H9 (cell line): Measurements from ENCODE around the gene SRD5A3. TPM values are rescaled to one million over a fixed set of nuclear protein-coding genes. Genes with fewer than 3 reads are reported as not detected.

Experiments
- DNase-seq: peaks from one replicate; pipeline ENCODE4 v3.0.0-alpha.2; 2017
- H2AFZ ChIP-seq: one replicate; pipeline ENCODE4 v1.6.1; 2013; ENCODE audit warnings: mild to moderate bottlenecking, low read length, control low read depth, moderate library complexity
- H2AK5ac ChIP-seq: 2 replicates; pipeline ENCODE4 v1.6.1; 2013; ENCODE audit warnings: low read length, control low read depth, mixed read lengths; ENCODE audit not compliant: insufficient read length
- H2BK120ac ChIP-seq: one replicate; pipeline ENCODE4 v1.6.1; 2013; ENCODE audit warnings: low read depth, mild to moderate bottlenecking, low read length, control low read depth, inconsistent platforms; ENCODE audit not compliant: poor library complexity, severe bottlenecking
- H2BK12ac ChIP-seq: 2 replicates; pipeline ENCODE4 v1.6.1; 2013; ENCODE audit warnings: low read length, control low read depth, mixed read lengths, low read depth; ENCODE audit not compliant: insufficient read length
- H2BK15ac ChIP-seq: 2 replicates; pipeline ENCODE4 v1.6.1; 2013; ENCODE audit warnings: low read depth, low read length, control low read depth
- H2BK20ac ChIP-seq: one replicate; pipeline ENCODE4 v1.6.1; 2013; ENCODE audit warnings: low read depth, mild to moderate bottlenecking, low read length, control low read depth, inconsistent platforms; ENCODE audit not compliant: poor library complexity, severe bottlenecking
- H2BK5ac ChIP-seq: 2 replicates; pipeline ENCODE4 v1.6.1; 2013; ENCODE audit warnings: low read length, control low read depth, mixed read lengths; ENCODE audit not compliant: insufficient read length
- H3K14ac ChIP-seq: 2 replicates; pipeline ENCODE4 v1.6.1; 2013; ENCODE audit warnings: low read length, control low read depth; ENCODE audit not compliant: insufficient read depth
- H3K18ac ChIP-seq: 2 replicates; pipeline ENCODE4 v1.6.1; 2013; ENCODE audit warnings: low read depth, mild to moderate bottlenecking, mixed read lengths, low read length, control low read depth; ENCODE audit not compliant: insufficient read length
- H3K23ac ChIP-seq: 2 replicates; pipeline ENCODE4 v1.6.1; 2013; ENCODE audit warnings: low read length, control low read depth, mixed read lengths, low read depth; ENCODE audit not compliant: insufficient read length
- H3K23me2 ChIP-seq: 2 replicates; pipeline ENCODE4 v1.6.1; 2013; ENCODE audit warnings: low read depth, mild to moderate bottlenecking, mixed read lengths, low read length, control low read depth; ENCODE audit not compliant: insufficient read length, poor library complexity, severe bottlenecking
- H3K27ac ChIP-seq: 2 replicates; pipeline ENCODE4 v1.5.1; 2013; ENCODE audit warnings: low read length, control low read depth, mixed read lengths, low read depth; ENCODE audit not compliant: insufficient read length
- H3K27me3 ChIP-seq: 2 replicates; pipeline ENCODE4 v1.6.1; 2013; ENCODE audit warnings: low read length, control low read depth, inconsistent platforms; ENCODE audit not compliant: insufficient read depth
- H3K4ac ChIP-seq: 2 replicates; pipeline ENCODE4 v1.6.1; 2013; ENCODE audit warnings: low read depth, mild to moderate bottlenecking, control low read depth, inconsistent platforms, low read length, moderate library complexity
- H3K4me1 ChIP-seq: 2 replicates; pipeline ENCODE4 v1.6.1; 2013; ENCODE audit warnings: low read length, control low read depth, inconsistent platforms; ENCODE audit not compliant: insufficient read depth
- H3K4me2 ChIP-seq: 2 replicates; pipeline ENCODE4 v1.6.1; 2013; ENCODE audit warnings: low read length, control low read depth, mixed read lengths; ENCODE audit not compliant: insufficient read length, insufficient read depth
- H3K56ac ChIP-seq: 2 replicates; pipeline ENCODE4 v1.6.1; 2013; ENCODE audit warnings: low read depth, mild to moderate bottlenecking, mixed read lengths, low read length, control low read depth; ENCODE audit not compliant: insufficient read length
- H3K79me1 ChIP-seq: 2 replicates; pipeline ENCODE4 v1.6.1; 2013; ENCODE audit warnings: low read depth, mild to moderate bottlenecking, moderate library complexity, low read length, control low read depth, inconsistent platforms; ENCODE audit not compliant: insufficient read depth, poor library complexity, severe bottlenecking
- H3K79me2 ChIP-seq: 2 replicates; pipeline ENCODE4 v1.6.1; 2013; ENCODE audit warnings: low read length, control low read depth, inconsistent platforms; ENCODE audit not compliant: insufficient read depth
- H3K9ac ChIP-seq: 2 replicates; pipeline ENCODE4 v1.6.1; 2013; ENCODE audit warnings: low read length, control low read depth, mixed read lengths; ENCODE audit not compliant: insufficient read length; ENCODE audit errors: extremely low read depth
- H3K9me3 ChIP-seq: one replicate; pipeline ENCODE4 v1.6.1; 2013; ENCODE audit warnings: low read depth, low read length, inconsistent platforms; ENCODE audit not compliant: control insufficient read depth
- H3T11ph ChIP-seq: one replicate; pipeline ENCODE4 v1.6.1; 2013; ENCODE audit warnings: mild to moderate bottlenecking, low read length, control low read depth, inconsistent platforms
- H4K20me1 ChIP-seq: one replicate; pipeline ENCODE4 v1.6.1; 2013; ENCODE audit not compliant: control insufficient read depth, insufficient read length, insufficient read depth
- H4K5ac ChIP-seq: 2 replicates; pipeline ENCODE4 v1.6.1; 2013; ENCODE audit warnings: low read depth, mild to moderate bottlenecking, mixed read lengths, low read length, control low read depth; ENCODE audit not compliant: insufficient read length
- H4K8ac ChIP-seq: replicated peaks from 2 replicates; pipeline ENCODE4 v1.6.1; 2013; ENCODE audit warnings: low read length, control low read depth, mixed read lengths, low read depth; ENCODE audit not compliant: insufficient read length
- H4K91ac ChIP-seq: 2 replicates; pipeline ENCODE4 v1.6.1; 2013; ENCODE audit warnings: low read depth, mild to moderate bottlenecking, moderate library complexity, mixed read lengths, low read length, control low read depth; ENCODE audit not compliant: insufficient read length
- H3K27ac Mint-ChIP-seq, 3 experiments: 2 replicates in 2 of 3; 3 replicates in 1 of 3; pipeline ENCODE4 v1.8.0; 2020 to 2021; ENCODE audit warnings: mixed read lengths in 3 of 3, mild to moderate bottlenecking in 1 of 3, moderate library complexity in 1 of 3
- H3K27me3 Mint-ChIP-seq: 2 replicates; pipeline ENCODE4 v1.8.0; 2021; ENCODE audit warnings: low read depth, mild to moderate bottlenecking, moderate library complexity, mixed read lengths
- H3K36me3 Mint-ChIP-seq, 3 experiments: 2 replicates in 2 of 3; 3 replicates in 1 of 3; pipeline ENCODE4 v1.8.0; 2020 to 2021; ENCODE audit warnings: low read depth in 3 of 3, mixed read lengths in 3 of 3; ENCODE audit not compliant: insufficient read depth in 1 of 3
- H3K4me1 Mint-ChIP-seq, 2 experiments: 2 replicates each; pipeline ENCODE4 v1.8.0; 2020; ENCODE audit warnings: mixed read lengths in 2 of 2
- H3K4me3 Mint-ChIP-seq, 2 experiments: 2 replicates in 1 of 2; 3 replicates in 1 of 2; pipeline ENCODE4 v1.8.0; 2020 to 2021; ENCODE audit warnings: mild to moderate bottlenecking in 2 of 2, mixed read lengths in 2 of 2, moderate library complexity in 1 of 2
- H3K9me3 Mint-ChIP-seq, 2 experiments: 2 replicates in 1 of 2; 3 replicates in 1 of 2; pipeline ENCODE4 v1.8.0; 2020; ENCODE audit warnings: mild to moderate bottlenecking in 2 of 2, mixed read lengths in 2 of 2, moderate library complexity in 1 of 2
- CTCF ChIP-seq: fragments of 200-600 bp; sonication (generic); conservative IDR thresholded peaks from 3 replicates; pipeline ENCODE4 v1.8.0; 2021; ENCODE audit warnings: antibody characterized with exemption, mild to moderate bottlenecking
- WGBS: extraction: QIAGEN DNeasy Blood & Tissue Kit; methylation state at CpG from one replicate; pipeline ENCODE4 v1.1.7; 2013; ENCODE audit warnings: missing lambda C conversion rate, low lambda C conversion rate, mixed read lengths; ENCODE audit not compliant: insufficient read length; ENCODE audit errors: extremely low coverage; 5-methylcytosine and 5-hydroxymethylcytosine counted together
- total RNA-seq: library from RNA; stranded (reverse); gene quantifications from 2 replicates; pipeline ENCODE4 v1.2.1, GENCODE V29; 2021

Gene SRD5A3
- total RNA-seq, 1 experiment from 2014 or later = 35.0 TPM

GRCh38 chr4:55416176-55416575 lies 70.1 kb downstream of the SRD5A3 start:
- Histone ChIP-seq H3K4me1 (no peaks in the 10 kb centered on the region), H4K5ac (no peak overlapping the region), H3K79me2 (0 out of 2 replicates have a peak, but pooled peaks cover 2% of the 10 kb centered on the region), H2BK12ac (no peak overlapping the region), H3K23me2 (no peaks in the 10 kb centered on the region), H3K9me3 (no peaks in the 10 kb centered on the region), H3K56ac (no peak overlapping the region), H3K27ac (no peak overlapping the region), H3K23ac (no peak overlapping the region), H2BK120ac (no peak overlapping the region), H2BK15ac (no peak overlapping the region), H3K18ac (no peak overlapping the region), H3K4me2 (no peak overlapping the region), H2BK5ac (no peak overlapping the region), H3K14ac (no peak overlapping the region), H2BK20ac (no peak overlapping the region), H3K9ac (no peak overlapping the region), H3K4ac (no peak overlapping the region), H3K79me1 (peaks cover 3% of the 10 kb centered on the region), H2AK5ac (no peak overlapping the region), H3T11ph (no peak overlapping the region), H4K20me1 (no peaks in the 10 kb centered on the region), H4K91ac (no peak overlapping the region), H3K27me3 (no peaks in the 10 kb centered on the region), H4K8ac (no peak overlapping the region), H2AFZ (no peak overlapping the region)
- WGBS = no CpG with 5 or more reads among the region's 3 CpGs
- H3K27ac Mint-ChIP-seq = no peak overlapping the region
- H3K27me3 Mint-ChIP-seq = no peaks in the 10 kb centered on the region
- TF ChIP-seq CTCF = no peak
- H3K9me3 Mint-ChIP-seq = no peaks in the 10 kb centered on the region
- H3K4me1 Mint-ChIP-seq = no peaks in the 10 kb centered on the region
- peaks cover 28 to 62% (median 56%) of the 10 kb centered on the region in 3 experiments; a peak in 6 of 7 replicates for H3K36me3 Mint-ChIP-seq
- DNase-seq = no peak
- no peak overlapping the region for H3K4me3 Mint-ChIP-seq

Other genes starting within 250 kb of the SRD5A3 start
- gene KDR, start 220.6 kb upstream of the SRD5A3 start, total RNA-seq = 48.2 and 51.4 TPM in 2 replicates
- gene TMEM165, start 49.7 kb downstream of the SRD5A3 start, total RNA-seq = 85.9 and 87.2 TPM in 2 replicates
- gene CLOCK, start 200.7 kb downstream of the SRD5A3 start, total RNA-seq = 14.3 and 16.2 TPM in 2 replicates
- gene PDCL2, start 246.0 kb downstream of the SRD5A3 start, total RNA-seq = not detected in 2 replicates